Fibroblast of lung (primary cell): ENCODE results near the gene ALKBH4. TPM values are rescaled to one million over a fixed set of nuclear protein-coding genes. Genes with fewer than 3 reads are reported as not detected.

ENCODE experiments used
- DNase-seq, 2 donors: peaks; one replicate each; pipeline versions ENCODE4 v3.0.0 to v3.0.0-alpha.2; 2010; ENCODE audit warnings: low read depth in 2 of 2
- H2AFZ ChIP-seq: 2 replicates; pipeline ENCODE4 v1.5.1; 2012; ENCODE audit warnings: low read length, control low read depth, inconsistent platforms
- H3K27ac ChIP-seq: 2 replicates; pipeline ENCODE4 v1.5.1; 2011; ENCODE audit warnings: low read length, control low read depth; ENCODE audit not compliant: insufficient read depth
- H3K27me3 ChIP-seq: 2 replicates; pipeline ENCODE4 v1.5.1; 2011; ENCODE audit warnings: mild to moderate bottlenecking, low read length; ENCODE audit not compliant: control insufficient read depth, insufficient read depth
- H3K36me3 ChIP-seq: 2 replicates; pipeline ENCODE4 v1.5.1; 2011; ENCODE audit warnings: low read length; ENCODE audit not compliant: control insufficient read depth, insufficient read depth
- H3K4me1 ChIP-seq: 2 replicates; pipeline ENCODE4 v1.5.1; 2011; ENCODE audit warnings: low read length; ENCODE audit not compliant: control insufficient read depth, insufficient read depth; ENCODE audit errors: extremely low read depth
- H3K4me2 ChIP-seq: 2 replicates; pipeline ENCODE4 v1.5.1; 2011; ENCODE audit warnings: low read length, control low read depth; ENCODE audit not compliant: insufficient read depth; ENCODE audit errors: extremely low read depth
- H3K4me3 ChIP-seq, 4 experiments: fragments of 200-600 bp in 1 of 4; sonication (generic) in 1 of 4; replicated peaks in 1 of 4; 2 replicates each; pipeline ENCODE4 v1.5.1; 2011 to 2016; ENCODE audit warnings: low read length in 4 of 4, low read depth in 3 of 4, mild to moderate bottlenecking in 3 of 4, control low read depth in 2 of 4, inconsistent platforms in 1 of 4, mixed read lengths in 1 of 4; ENCODE audit not compliant: insufficient read depth in 1 of 4; ENCODE audit errors: control extremely low read depth in 1 of 4
- H3K79me2 ChIP-seq: 2 replicates; pipeline ENCODE4 v1.5.1; 2012; ENCODE audit warnings: mild to moderate bottlenecking, low read length, inconsistent platforms; ENCODE audit not compliant: control insufficient read depth, insufficient read depth
- H3K9ac ChIP-seq: 2 replicates; pipeline ENCODE4 v1.5.1; 2011; ENCODE audit warnings: mild to moderate bottlenecking, low read length, control low read depth; ENCODE audit not compliant: insufficient read depth
- H3K9me3 ChIP-seq: 2 replicates; pipeline ENCODE4 v1.5.1; 2012; ENCODE audit warnings: low read depth, low read length; ENCODE audit not compliant: control insufficient read depth, insufficient read depth
- H4K20me1 ChIP-seq: 2 replicates; pipeline ENCODE4 v1.5.1; 2011; ENCODE audit warnings: low read length; ENCODE audit not compliant: control insufficient read depth, insufficient read depth; ENCODE audit errors: extremely low read depth
- CTCF ChIP-seq, 2 donors: IDR thresholded peaks in 1 of 2; conservative IDR thresholded peaks in 1 of 2; 1 replicate in 1 of 2; 2 replicates in 1 of 2; pipeline ENCODE4 v1.5.1; 2011 to 2012; ENCODE audit warnings: low read length in 2 of 2, control low read depth in 1 of 2, inconsistent platforms in 1 of 2, low read depth in 1 of 2, mild to moderate bottlenecking in 1 of 2
- EZH2 ChIP-seq: IDR thresholded peaks from 2 replicates; pipeline ENCODE4 v1.5.1; 2012; ENCODE audit warnings: low read length, control low read depth, mild to moderate bottlenecking; ENCODE audit errors: missing control alignments
- polyA plus RNA-seq, 2 donors: library from polyadenylated mRNA; depleted of rRNA in 1 of 2; stranded (reverse) in 1 of 2; unstranded in 1 of 2; fragments of >200 nt; gene quantifications; 2 replicates each; pipeline ENCODE4 v1.2.1, GENCODE V29; 2011 to 2012; ENCODE audit warnings: missing spikeins in 1 of 2
- total RNA-seq: library from RNA; depleted of rRNA; stranded (reverse); fragments of >200 nt; gene quantifications from 2 replicates; pipeline ENCODE4 v1.2.1, GENCODE V29; 2014

ALKBH4 gene
- total and polyA plus RNA-seq, 2 donors (not counting 1 experiment from before 2014, with no cell fraction given): 3.7 to 13.2 TPM

GRCh38 chr7:102433219-102434038 is 31.2 kb downstream of the ALKBH4 start, which contains the start of gene ORAI2:
ORAI2 (plus strand) TSS chr7:102433575; CDS start chr7:102438957, 5,382 bp downstream.
- Histone ChIP-seq H3K9ac (peak within 1 kb of the TSS; percentile 75), H3K36me3 (no peaks in the 10 kb centered on the region), H3K4me2 (peak within 1 kb of the TSS; percentile 96), H3K9me3 (no peaks in the 10 kb centered on the region), H3K27ac (peak within 1 kb of the TSS; percentile 75), H3K79me2 (peaks cover 3% of the 10 kb centered on the region), H3K4me3 (peak within 1 kb of the TSS; percentile 72 to 90 (median 80)), H3K27me3 (no peaks in the 10 kb centered on the region), H2AFZ (peak within 1 kb of the TSS; percentile 75), H4K20me1 (no peaks in the 10 kb centered on the region), H3K4me1 (peaks cover 5% of the 10 kb centered on the region)
- TF ChIP-seq EZH2: no peak
- no peak for TF ChIP-seq CTCF (conservative IDR thresholded peaks at IDR 0.05 in 1 of 2, IDR thresholded peaks at IDR 0.05 in 1 of 2; ENCODE audit: low read depth in 1 of 2, low read length in 2 of 2)
- peak; percentile 58 to 66 for DNase-seq

- Histone ChIP-seq H3K27ac (peak overlapping the region; percentile 75), H3K4me1 (peaks cover 5% of the 10 kb centered on the region), H3K4me2 (peak overlapping the region; percentile 96), H3K27me3 (no peaks in the 10 kb centered on the region), H3K9ac (peak overlapping the region; percentile 75), H3K4me3 (peak overlapping the region; percentile 35 to 80 (median 53)), H2AFZ (peak overlapping the region; percentile 62), H3K36me3 (no peaks in the 10 kb centered on the region), H4K20me1 (no peaks in the 10 kb centered on the region), H3K79me2 (peaks cover 3% of the 10 kb centered on the region), H3K9me3 (no peaks in the 10 kb centered on the region)
- TF ChIP-seq EZH2 (no peak), CTCF (conservative IDR thresholded peaks at IDR 0.05 in 1 of 2, IDR thresholded peaks at IDR 0.05 in 1 of 2; ENCODE audit: low read depth in 1 of 2, low read length in 2 of 2) (no peak)
- no peak for DNase-seq
Measured at GRCh38 chr7:102432442-102433218, 32.0 kb downstream of the ALKBH4 start.
